ENCODE data around the gene KLHL40. TPM values are rescaled to one million over a fixed set of nuclear protein-coding genes. Genes with fewer than 3 reads are reported as not detected.

KLHL40 gene
- polyA plus RNA-seq, 1 donor (not counting 4 experiments of a cell fraction or from before 2014, with no cell fraction given), result not detected

DNA sequence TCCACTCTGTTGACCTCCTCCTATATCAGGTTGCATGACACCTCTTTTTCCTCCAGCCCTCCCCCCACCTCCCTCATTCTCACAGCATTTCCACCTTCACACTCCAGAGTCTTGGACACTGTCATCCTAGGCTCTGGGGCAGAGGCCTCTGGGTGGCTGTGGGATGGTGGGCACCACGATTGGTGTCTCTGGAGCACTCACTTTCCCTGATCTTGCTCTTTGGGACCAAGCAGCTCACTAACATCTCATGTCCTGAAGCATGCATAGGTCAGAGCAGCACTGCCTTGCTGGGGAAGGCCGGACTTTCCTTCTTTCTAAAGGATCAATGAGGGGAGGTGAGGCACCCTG lies 16.9 kb upstream of the KLHL40 start:
- H3K36me3 ChIP-seq (ENCODE audit: control insufficient read depth in 2 of 2, extremely low read depth in 1 of 2, insufficient read depth in 2 of 2, low read length in 2 of 2), result peaks cover 0 to under 1% of the 10 kb centered on the region in 2 experiments
- dilution Hi-C loops (cut with MboI; ENCODE audit: extremely low pct_ligation_motif_present, low sequenced_read_pairs), result no loop called here
- no peaks in the 10 kb centered on the region for H3K27me3 ChIP-seq (ENCODE audit: control insufficient read depth, extremely low read depth, insufficient read depth, low read length)
- DNase-seq (ENCODE audit: low read depth, low spot score) (no peak), FAIRE-seq (no peak)
- H3K79me2 ChIP-seq (ENCODE audit: control insufficient read depth, insufficient read depth, low read length), result no peaks in the 10 kb centered on the region
- no peak overlapping the region for H3K9ac ChIP-seq (ENCODE audit: control insufficient read depth, extremely low read depth, insufficient read depth, low read length)
- H3K27ac ChIP-seq (ENCODE audit: control insufficient read depth, insufficient read depth, low read length), result no peak overlapping the region
- H3K4me3 ChIP-seq (ENCODE audit: control insufficient read depth in 2 of 3, extremely low read depth in 1 of 3, insufficient read depth in 2 of 3, low read depth in 1 of 3, low read length in 3 of 3), result no peak overlapping the region
- H2AFZ ChIP-seq (ENCODE audit: control insufficient read depth, low read length), result no peak overlapping the region
- no peaks in the 10 kb centered on the region for H3K9me3 ChIP-seq (ENCODE audit: control insufficient read depth, low read depth, low read length)
- no peaks in the 10 kb centered on the region for H3K9me1 ChIP-seq (ENCODE audit: control insufficient read depth, extremely low read depth, insufficient read depth, low read length)
- H3K4me2 ChIP-seq (ENCODE audit: control insufficient read depth, extremely low read depth, insufficient read depth, low read depth, low read length), result no peak overlapping the region
- TF ChIP-seq EZH2 (IDR thresholded peaks at IDR 0.05; ENCODE audit: low read length), result no peak
- TF ChIP-seq, protein P1, sequence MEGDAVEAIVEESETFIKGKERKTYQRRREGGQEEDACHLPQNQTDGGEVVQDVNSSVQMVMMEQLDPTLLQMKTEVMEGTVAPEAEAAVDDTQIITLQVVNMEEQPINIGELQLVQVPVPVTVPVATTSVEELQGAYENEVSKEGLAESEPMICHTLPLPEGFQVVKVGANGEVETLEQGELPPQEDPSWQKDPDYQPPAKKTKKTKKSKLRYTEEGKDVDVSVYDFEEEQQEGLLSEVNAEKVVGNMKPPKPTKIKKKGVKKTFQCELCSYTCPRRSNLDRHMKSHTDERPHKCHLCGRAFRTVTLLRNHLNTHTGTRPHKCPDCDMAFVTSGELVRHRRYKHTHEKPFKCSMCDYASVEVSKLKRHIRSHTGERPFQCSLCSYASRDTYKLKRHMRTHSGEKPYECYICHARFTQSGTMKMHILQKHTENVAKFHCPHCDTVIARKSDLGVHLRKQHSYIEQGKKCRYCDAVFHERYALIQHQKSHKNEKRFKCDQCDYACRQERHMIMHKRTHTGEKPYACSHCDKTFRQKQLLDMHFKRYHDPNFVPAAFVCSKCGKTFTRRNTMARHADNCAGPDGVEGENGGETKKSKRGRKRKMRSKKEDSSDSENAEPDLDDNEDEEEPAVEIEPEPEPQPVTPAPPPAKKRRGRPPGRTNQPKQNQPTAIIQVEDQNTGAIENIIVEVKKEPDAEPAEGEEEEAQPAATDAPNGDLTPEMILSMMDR (optimal IDR thresholded peaks at IDR 0.05 in 1 of 3, IDR thresholded peaks at IDR 0.05 in 1 of 3, conservative IDR thresholded peaks at IDR 0.05 in 1 of 3; ENCODE audit: extremely low read depth in 1 of 3, insufficient read depth in 2 of 3, low read length in 3 of 3), result no peak
- no peaks in the 10 kb centered on the region for H4K20me1 ChIP-seq (ENCODE audit: control insufficient read depth, extremely low read depth, insufficient read depth, low read length)
- peaks cover 4% of the 10 kb centered on the region for H3K4me1 ChIP-seq (ENCODE audit: control insufficient read depth, extremely low read depth, insufficient read depth, low read length)

DNA sequence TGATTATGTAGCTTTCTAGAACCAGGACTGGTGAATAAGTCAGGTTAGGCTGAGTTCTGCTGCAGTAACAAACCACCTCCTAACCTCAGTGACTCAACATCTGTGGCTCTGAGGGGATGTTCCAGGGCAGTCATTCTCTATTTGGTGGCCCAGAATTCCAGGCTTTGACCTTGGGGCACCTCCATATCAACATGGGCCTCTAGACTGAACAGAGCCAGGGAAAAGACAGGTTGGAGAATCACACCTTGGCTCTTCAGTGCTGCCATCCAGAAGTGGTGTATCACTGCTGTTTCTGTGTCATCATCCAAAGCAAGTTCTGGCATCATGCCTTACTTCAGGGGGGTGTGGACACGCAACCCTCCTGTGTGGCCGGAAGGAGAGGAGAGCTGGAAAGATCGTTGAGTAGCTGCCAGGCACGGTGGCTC lies 16.5 kb upstream of the KLHL40 start:
- FAIRE-seq (no peak), DNase-seq (ENCODE audit: low read depth, low spot score) (no peak)
- dilution Hi-C loops (cut with MboI; ENCODE audit: extremely low pct_ligation_motif_present, low sequenced_read_pairs), result no loop called here
- Histone ChIP-seq H3K27me3 (ENCODE audit: control insufficient read depth, extremely low read depth, insufficient read depth, low read length) (no peaks in the 10 kb centered on the region), H3K4me3 (ENCODE audit: control insufficient read depth in 2 of 3, extremely low read depth in 1 of 3, insufficient read depth in 2 of 3, low read depth in 1 of 3, low read length in 3 of 3) (no peak overlapping the region), H3K4me2 (ENCODE audit: control insufficient read depth, extremely low read depth, insufficient read depth, low read depth, low read length) (no peak overlapping the region), H3K4me1 (ENCODE audit: control insufficient read depth, extremely low read depth, insufficient read depth, low read length) (peaks cover 4% of the 10 kb centered on the region), H3K79me2 (ENCODE audit: control insufficient read depth, insufficient read depth, low read length) (no peaks in the 10 kb centered on the region), H3K9me1 (ENCODE audit: control insufficient read depth, extremely low read depth, insufficient read depth, low read length) (no peaks in the 10 kb centered on the region), H4K20me1 (ENCODE audit: control insufficient read depth, extremely low read depth, insufficient read depth, low read length) (no peaks in the 10 kb centered on the region), H2AFZ (ENCODE audit: control insufficient read depth, low read length) (no peak overlapping the region), H3K36me3 (ENCODE audit: control insufficient read depth in 2 of 2, extremely low read depth in 1 of 2, insufficient read depth in 2 of 2, low read length in 2 of 2) (no peaks in the 10 kb centered on the region), H3K9ac (ENCODE audit: control insufficient read depth, extremely low read depth, insufficient read depth, low read length) (no peak overlapping the region), H3K9me3 (ENCODE audit: control insufficient read depth, low read depth, low read length) (no peaks in the 10 kb centered on the region), H3K27ac (ENCODE audit: control insufficient read depth, insufficient read depth, low read length) (no peak overlapping the region)
- TF ChIP-seq EZH2 (IDR thresholded peaks at IDR 0.05; ENCODE audit: low read length), result no peak
- TF ChIP-seq, protein P1 (optimal IDR thresholded peaks at IDR 0.05 in 1 of 3, IDR thresholded peaks at IDR 0.05 in 1 of 3, conservative IDR thresholded peaks at IDR 0.05 in 1 of 3; ENCODE audit: extremely low read depth in 1 of 3, insufficient read depth in 2 of 3, low read length in 3 of 3), result no peak
